Mammary epithelial cell (primary cell): ENCODE results near the gene CALR3.

Experiments used
- CTCF ChIP-seq, 2 donors: IDR thresholded peaks in 1 of 2; conservative IDR thresholded peaks in 1 of 2; 2 replicates each; pipeline ENCODE4 v1.5.1; 2011 to 2012; ENCODE audit warnings: inconsistent platforms in 2 of 2, low read length in 2 of 2, mild to moderate bottlenecking in 2 of 2, control low read depth in 1 of 2, low read depth in 1 of 2; ENCODE audit not compliant: insufficient read depth in 1 of 2; ENCODE audit errors: extremely low read depth in 1 of 2
- EZH2 ChIP-seq: IDR thresholded peaks from 2 replicates; pipeline ENCODE4 v1.6.1; 2012; ENCODE audit warnings: low read length, inconsistent platforms, borderline replicate concordance

GRCh38 chr19:16542910-16543472, 47.0 kb upstream of the CALR3 start:
- TF ChIP-seq CTCF (conservative IDR thresholded peaks at IDR 0.05 in 1 of 2, IDR thresholded peaks at IDR 0.05 in 1 of 2; ENCODE audit: extremely low read depth in 1 of 2, insufficient read depth in 1 of 2, low read depth in 1 of 2, low read length in 2 of 2) = no peak
- TF ChIP-seq EZH2 = no peak
